Activated naive CD4-positive, alpha-beta T cell treated with Interleukin-2 at 50 U/mL for 16 hours (primary cell): ENCODE data around the gene GABRG3.
"Not testable (repeated sequence)": the region's sequence is repeated elsewhere in the genome, so short reads cannot be mapped to it uniquely, and the experiment has no call there.

ENCODE experiments used
- DNase-seq: peaks from one replicate; pipeline ENCODE4 v3.0.0-alpha.2; 2020

Gene GABRG3

DNA sequence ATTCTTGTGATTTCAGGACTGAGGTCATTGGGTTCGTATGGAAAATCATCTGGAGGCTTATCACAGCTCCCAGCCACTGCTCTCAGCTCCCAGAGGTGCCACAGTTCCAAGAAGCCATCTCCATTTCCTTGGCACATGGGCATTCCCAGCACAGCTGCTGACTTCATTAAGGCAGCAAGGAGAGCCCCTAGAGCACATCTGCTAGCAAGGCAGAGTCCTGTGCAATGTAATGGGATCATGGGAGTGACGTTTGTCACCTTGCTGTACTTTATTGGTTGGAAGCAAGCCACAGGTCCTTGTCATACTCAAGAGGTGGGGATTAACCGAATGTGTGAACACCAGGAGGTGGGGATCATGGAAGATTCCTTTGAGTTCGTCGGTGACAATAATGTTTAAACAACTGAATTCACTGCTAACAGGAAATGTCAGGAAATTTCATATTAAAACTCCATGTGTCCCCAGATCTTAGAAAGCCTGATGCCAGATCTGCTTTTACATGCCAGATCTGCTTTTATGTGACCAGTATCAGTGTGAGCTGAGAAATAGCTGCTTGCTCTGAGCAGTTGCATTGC, 148.8 kb downstream of the GABRG3 start:
- DNase-seq: no peak

GRCh38 chr15:27121672-27122071, 150.7 kb downstream of the GABRG3 start:
- DNase-seq: no peak

DNA sequence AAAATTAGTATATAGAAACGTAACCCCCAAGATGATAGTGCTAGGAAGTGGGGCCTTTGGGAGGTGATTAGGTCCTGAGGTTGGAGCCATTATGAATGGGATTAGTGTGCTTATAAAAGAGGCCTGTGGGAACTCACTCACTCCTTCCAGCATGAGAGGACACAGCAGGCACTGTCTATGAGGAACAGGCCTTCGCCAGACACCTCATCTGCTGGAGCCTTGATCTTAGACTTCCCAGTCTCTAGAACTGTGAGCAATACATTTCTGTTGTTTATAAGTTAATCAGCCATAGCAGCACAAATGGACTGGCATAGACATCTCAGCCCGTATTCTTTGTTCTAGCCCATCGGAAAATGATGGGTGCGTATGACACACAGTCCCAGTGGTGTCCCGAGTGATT, 152.3 kb downstream of the GABRG3 start:
- no peak for DNase-seq

DNA sequence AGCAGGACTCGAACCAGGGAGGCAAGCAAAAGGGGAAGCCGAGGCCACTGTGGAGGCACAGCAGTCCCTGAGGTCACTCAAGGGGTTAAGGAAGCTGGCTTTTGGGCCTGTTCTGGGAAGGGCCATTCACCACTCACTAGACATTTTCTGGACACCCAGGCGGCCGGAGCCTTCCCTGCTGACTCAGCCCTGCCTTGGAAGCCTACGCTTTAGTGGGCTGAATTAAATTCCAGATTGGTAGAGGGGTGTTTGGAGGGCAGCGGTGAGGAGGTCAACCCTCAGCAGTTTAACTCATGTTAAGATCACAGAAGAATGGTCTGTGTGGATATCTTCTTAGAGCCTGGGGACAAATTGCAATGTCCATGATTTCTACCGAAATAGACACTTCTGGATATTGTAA, 152.8 kb downstream of the GABRG3 start:
- no peak for DNase-seq

GRCh38 chr15:27124287-27124871, 153.4 kb downstream of the GABRG3 start:
- DNase-seq: no peak

DNA sequence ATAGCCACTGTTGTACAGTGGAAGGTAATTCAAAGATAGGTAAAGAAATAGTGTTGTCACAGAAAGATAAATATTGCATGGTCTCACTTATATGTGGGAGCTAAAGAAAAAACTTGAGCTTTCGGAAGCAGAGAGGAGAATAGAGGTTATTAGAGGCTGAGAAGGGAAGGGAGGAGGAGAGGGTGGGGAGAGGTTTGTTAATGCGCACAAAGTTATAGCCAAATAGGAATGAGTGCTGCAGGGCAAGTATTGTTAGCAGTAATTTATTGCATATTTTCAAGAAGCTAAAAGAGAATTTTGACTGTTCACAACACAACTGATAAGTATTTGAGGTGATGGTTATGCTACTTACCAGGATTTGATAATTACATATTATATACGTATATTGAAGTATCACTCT, 154.2 kb downstream of the GABRG3 start:
- DNase-seq: no peak

- no peak for DNase-seq
Observed at GRCh38 chr15:27126449-27126848, 155.5 kb downstream of the GABRG3 start.

GRCh38 chr15:27127815-27128570, 157.0 kb downstream of the GABRG3 start:
- DNase-seq: no peak

GRCh38 chr15:27133249-27133648, 162.3 kb downstream of the GABRG3 start:
- DNase-seq: no peak

DNA sequence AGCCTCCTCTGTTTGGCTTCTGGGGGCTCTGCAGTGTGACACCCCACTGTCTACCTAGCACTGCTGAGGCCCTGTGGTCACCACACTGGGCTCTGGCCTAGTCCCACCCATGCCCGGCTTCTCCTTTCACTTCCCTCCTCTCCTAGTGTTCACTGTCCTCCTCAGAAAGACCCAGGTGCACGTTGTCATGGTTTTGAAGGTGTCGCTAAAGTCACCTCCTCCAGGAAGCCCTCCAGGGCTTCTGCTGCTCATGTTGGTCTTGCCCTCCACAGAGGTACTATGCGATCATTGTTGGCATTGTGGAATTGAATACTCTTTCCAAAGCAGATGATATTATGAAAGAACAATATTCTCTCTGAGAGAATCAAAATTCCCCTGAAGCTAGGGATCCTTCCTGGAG, 163.5 kb downstream of the GABRG3 start:
- no peak for DNase-seq

DNA sequence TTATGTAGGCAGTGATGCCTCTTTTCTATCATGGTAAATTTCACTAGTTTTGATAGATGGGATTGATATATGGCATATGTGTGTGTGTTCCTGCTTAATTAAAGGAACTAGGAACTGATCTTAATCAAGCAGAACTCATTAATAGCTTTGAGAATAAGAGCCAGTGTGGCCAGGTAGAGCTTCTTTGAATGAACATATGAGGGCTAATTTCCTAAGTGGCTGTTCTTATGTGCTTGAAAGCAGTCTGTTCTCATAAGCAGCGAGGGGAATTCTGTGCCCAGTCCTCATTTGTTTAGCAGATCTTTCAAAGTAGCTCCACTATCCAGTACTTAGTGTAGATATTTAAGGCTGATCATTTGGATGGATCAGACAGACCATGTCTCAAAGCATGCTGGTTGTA, 164.2 kb downstream of the GABRG3 start:
- DNase-seq: no peak

- no peak for DNase-seq
Observed at GRCh38 chr15:27137127-27137526, 166.1 kb downstream of the GABRG3 start.

GRCh38 chr15:27165590-27165989, 194.6 kb downstream of the GABRG3 start:
- no peak for DNase-seq

- no peak for DNase-seq
Observed at GRCh38 chr15:27166917-27167316, 195.9 kb downstream of the GABRG3 start.

GRCh38 chr15:27167738-27168137, 196.8 kb downstream of the GABRG3 start:
- no peak for DNase-seq

DNA sequence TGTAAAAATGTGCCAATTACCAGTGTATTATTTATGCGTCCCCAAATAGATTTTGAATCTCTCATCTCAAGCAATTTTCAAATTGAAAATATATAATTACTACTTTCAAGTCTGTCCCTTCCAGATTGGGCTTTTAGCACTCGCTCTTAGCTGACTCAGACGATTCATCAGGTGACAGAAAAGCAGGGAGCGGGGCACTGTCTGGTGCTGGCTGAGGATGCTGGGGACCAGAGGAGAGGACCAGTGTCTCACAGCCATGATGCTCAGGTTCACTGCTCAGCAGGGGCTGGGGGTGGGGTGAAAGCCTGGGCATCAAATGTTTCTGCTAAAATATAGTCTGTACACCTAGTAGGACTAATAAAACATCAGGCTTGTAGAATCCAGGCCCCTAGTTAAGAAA, 199.9 kb downstream of the GABRG3 start:
- DNase-seq: no peak

DNA sequence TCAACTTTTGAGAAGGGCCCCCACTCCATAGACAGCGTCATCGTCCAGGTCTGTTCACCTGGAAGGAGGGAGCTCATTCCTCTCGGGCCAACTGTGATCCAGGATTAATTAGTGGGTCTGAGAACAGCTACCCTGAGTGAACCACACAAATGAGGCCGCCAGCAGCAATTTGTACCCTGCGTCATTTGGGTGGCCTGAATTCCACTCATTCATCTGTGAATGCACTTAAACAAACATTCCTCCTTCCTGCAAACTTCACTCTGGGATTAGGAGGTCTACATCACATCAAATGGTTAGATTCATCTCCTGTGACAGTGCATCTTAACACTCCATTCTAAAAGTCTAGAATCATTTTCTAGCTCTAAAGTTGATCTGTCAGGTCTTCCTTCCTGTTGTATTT, 201.8 kb downstream of the GABRG3 start:
- DNase-seq: no peak

GRCh38 chr15:27175472-27176153, 204.6 kb downstream of the GABRG3 start:
- no peak for DNase-seq

DNA sequence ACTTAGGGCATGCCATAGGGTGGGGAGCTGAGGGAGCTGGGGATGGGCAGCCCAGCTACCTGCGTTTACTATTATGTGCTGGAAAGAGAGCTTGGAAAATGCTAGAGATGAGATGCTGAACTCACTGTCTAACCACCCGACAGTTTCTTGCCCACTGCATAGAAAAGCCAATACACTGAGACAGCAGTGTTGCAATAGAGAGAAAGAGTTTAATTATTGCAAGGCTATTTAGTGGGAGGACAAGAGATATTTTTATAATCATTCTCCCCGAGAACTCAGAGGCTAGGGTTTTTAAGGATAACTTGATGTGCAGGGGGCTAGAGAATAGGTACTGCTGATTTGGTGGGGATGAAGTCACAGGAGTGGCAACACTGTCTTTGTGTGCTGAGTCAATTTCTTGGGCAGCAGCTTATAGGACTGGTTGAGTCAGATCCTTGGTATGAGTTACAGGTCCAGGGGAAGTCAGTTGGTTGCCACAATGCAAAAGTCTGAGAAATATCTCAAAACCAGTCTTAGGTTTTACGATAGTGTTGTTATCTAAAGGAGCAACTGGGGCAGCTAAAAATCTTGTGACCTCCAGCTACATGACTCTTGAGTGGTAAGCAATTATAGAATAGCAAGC, 205.9 kb downstream of the GABRG3 start:
- DNase-seq: no peak

DNA sequence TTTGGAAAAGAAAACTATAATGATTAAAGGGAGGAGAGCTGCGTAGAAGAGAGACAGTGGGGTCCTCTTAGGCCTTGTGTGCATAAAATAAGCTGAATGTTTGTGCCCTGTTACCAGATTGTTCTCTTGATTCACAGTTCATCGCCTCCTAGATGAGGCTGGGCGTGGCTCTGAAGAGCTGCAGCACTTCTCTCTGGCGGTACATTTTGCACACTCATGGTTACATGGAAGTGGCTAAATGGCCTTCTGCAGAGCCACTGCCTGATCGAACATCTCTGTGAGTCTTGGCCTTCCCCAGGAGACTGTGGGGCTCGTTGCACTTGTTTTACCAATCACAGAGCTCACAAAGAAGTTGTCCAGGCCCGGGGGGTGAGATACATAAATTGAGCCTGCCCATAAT, 208.8 kb downstream of the GABRG3 start:
- DNase-seq: no peak

GRCh38 chr15:27182561-27183110, 211.7 kb downstream of the GABRG3 start:
- DNase-seq: no peak

DNA sequence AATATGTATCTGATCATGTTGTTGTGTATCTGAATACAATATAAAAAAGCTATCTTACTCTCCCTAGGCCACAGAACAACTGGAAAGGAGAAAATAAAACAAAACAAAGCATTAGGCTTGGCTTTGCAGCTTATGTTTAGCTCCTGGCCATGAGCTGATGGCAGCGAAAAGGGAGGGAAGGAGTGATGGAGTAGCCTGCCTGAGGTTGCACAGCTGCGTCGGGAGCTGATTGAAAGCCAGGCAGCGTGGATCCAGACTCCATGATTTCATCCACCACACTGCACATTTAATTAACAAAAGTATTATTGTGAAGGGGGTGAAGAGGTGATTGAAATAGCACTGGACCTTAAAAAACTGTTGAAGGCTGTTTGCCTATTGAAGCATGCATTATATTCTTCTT, 212.2 kb downstream of the GABRG3 start:
- DNase-seq: no peak

- not testable (repeated sequence) for DNase-seq
Observed at GRCh38 chr15:27191515-27191914, 220.5 kb downstream of the GABRG3 start.
